HG02970 (cell line): ENCODE measurements around the gene KDM6A.
"Not testable (repeated sequence)": the region's sequence is repeated elsewhere in the genome, so short reads cannot be mapped to it uniquely, and the experiment has no call there.

Source experiments
- ATAC-seq: cut with Tn5 transposase; IDR thresholded peaks from one replicate; pipeline ENCODE4 v1.9.1; 2021; ENCODE audit warnings: mild to moderate bottlenecking, moderate library complexity, moderate number of reproducible peaks; ENCODE audit not compliant: unreplicated experiment, low FRiP score

KDM6A gene

DNA sequence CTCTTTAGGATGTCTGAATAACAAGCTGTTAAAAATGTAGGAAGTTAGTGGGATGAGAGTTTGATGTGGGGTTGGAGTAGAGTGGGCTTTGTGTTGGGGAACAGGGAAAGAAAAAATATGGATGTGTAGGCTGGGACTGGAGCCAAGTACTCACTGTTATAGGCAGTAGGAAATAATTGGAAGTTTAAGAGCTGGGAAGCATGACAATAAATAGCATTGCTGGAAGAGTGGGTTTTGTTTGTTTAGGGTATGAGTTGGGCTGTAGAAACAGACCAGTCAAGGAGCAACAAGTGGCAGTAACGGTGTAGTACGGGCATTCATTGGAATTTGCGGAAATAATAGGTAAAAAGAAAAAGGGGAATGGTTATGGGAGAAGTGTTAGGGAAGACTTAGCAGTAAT is 81.6 kb downstream of the KDM6A start:
- no peak for ATAC-seq

- no peak for ATAC-seq
Measured at GRCh38 chrX:44957848-44958247, 84.9 kb downstream of the KDM6A start.

GRCh38 chrX:44958480-44958879 is 85.5 kb downstream of the KDM6A start:
- no peak for ATAC-seq

- ATAC-seq, result no peak
Measured at GRCh38 chrX:44961817-44962607, 89.0 kb downstream of the KDM6A start.

DNA sequence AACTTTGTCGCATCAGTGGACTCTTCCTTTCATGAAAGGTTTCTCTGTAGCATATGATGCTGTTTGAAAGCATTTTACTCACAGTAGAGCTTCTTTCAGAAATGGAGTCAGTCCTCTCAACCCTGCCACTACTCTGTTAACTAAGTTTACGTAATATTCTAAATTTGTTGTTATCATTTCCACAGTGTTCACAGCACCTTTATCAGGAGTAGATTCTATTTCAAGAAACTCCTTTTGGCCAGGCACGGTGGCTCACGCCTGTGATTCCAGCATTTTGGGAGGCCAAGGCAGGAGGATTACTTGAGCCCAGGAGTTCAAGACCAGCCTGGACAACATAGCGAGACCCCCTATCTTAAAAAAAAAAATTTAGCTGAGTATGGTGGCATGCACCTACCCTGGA is 90.0 kb downstream of the KDM6A start:
- ATAC-seq, result no peak

GRCh38 chrX:44967221-44967620 is 94.2 kb downstream of the KDM6A start:
- no peak for ATAC-seq

DNA sequence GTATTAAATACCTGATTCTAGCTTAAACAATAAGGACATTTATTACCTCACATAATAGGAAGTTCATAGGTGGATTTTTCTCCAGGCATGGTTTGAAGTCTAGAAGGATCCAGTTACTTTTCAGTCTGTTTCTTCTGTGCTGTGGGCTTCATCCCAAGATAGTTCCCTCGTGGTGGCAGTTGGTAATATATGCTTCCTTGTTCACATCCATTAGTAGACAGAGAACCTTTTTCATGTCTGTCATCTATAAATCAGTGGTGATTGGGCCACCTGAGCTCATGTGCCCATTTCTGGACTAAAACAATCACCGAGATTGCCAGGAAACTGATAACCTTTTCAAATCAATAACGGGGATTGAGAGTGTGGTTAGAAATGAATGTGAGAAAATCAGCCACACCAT is 97.7 kb downstream of the KDM6A start:
- ATAC-seq, result no peak

DNA sequence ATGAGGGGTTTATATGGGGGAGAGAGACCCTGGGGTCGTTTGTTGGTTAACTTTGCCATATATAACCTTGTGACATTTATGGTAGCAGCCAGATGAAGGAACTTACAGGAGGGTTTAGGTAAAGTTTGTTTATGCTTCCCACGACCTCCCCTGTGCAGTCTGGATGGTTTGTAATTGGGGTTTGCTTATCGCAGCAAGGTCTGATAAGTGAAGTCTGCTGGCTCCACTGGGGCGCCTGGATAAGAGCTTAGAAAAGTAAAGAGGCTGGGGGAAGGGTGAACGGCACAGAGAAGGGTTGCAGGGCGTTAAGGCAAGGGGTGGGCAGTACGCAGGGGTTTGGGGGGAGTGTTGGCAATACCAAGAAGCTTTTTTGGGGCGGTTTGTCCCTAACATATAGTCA is 98.7 kb downstream of the KDM6A start:
- ATAC-seq, result no peak

DNA sequence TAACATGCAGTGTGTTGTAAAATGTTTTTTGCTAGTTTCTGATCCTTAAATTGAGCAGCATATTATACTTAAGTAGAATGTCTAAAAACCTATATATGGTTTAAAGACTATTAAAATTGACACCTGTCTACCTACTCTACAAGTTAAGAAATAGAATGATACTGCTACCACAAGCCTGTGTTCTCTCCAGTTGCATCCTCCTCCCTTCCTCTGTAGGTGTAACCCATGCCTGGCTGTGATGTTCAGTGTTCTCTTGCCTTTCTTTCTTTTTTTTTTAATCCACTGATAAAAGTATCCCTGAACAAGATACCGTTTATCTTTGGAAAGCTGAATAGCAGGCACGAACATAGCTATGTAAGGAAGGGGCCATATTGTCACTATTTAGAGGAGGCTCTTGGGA is 99.1 kb downstream of the KDM6A start:
- no peak for ATAC-seq

DNA sequence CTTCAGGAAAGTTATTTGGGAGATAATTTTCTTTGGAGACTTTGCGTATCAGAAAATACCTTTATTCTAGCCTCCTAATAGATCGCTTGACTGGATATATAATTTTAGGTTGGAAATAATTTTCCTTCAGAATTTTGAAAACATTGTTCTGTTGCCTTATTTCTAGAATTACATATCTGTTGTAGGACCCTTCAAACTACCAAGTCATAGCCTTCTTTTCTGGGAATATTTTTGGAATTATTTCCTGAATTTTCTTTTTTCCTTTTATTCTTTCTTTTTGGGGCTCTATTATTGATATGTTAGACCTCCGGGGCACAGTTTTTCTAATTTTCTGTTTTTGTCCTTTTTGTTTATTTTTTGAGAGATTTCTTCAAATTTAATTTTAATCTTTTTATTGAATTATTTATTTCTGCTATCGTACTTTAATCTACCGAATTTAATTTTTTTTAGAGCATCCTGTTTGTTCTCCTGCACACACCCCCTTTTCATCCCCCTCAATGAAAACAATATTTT is 100.5 kb downstream of the KDM6A start:
- no peak for ATAC-seq

DNA sequence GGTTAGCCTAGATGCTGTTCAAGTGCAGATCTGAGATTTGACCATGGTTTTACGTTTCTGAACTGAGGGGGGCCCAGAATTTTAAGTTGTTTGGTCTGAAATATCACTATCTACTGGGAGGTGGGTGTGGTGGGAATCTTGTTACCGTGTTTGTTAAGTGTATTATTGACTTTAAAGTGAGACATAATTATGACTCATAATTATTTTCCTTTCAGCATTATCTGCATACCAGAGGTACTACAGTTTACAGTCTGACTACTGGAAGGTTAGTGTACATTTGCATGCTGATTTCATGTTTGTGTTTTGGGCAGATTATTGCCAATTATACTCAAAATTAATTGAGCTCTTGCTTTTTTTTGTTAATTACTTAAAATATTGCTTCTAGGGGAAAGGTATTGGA is 101.5 kb downstream of the KDM6A start:
- no peak for ATAC-seq

DNA sequence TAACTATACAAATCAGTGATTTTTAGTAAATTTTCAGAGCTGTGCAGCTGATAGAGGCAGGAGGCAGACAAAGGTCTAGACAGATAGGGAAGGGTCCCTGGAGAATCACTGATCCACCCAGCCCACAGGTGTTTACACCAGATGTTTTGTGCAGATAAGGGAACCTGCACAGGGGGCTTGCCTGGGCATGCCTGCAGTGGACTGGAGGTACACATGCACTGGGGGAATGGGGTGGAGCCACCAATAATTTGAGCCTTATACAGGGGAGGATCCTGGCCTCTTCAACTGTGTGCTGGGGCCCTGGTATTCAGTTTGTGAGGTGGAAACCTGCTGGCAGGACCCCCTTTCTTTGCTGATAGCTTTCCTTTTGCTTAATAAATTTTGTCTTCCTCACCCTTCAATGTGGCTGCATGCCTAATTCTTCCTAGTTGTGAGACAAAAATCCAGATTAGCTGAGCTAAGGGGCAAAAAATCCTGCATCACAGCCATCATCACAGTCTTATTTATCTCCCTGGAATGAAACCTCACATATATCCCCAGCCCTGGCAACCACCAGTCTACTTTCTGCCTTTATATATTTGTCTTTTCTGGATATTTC is 102.8 kb downstream of the KDM6A start:
- no peak for ATAC-seq

GRCh38 chrX:44978976-44979375 is 106.0 kb downstream of the KDM6A start:
- ATAC-seq, result no peak

DNA sequence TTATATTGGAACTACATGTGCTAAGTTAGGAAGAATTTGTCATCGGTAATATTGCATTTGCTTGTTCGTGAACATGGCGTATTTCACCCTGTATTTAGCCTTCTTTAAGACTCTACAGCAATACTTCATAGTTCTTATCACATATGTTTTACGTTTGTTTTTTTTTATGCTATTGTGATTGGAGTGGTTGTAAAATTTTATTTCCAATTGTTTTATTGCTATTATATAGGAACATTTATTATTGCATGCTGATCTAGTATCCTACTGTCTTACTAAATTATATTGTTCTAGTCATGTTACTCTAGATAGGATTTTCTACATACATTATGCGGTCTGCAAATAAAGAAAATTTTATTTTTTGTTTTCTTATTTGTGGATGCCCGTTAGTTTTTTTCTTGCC is 107.4 kb downstream of the KDM6A start:
- no peak for ATAC-seq

DNA sequence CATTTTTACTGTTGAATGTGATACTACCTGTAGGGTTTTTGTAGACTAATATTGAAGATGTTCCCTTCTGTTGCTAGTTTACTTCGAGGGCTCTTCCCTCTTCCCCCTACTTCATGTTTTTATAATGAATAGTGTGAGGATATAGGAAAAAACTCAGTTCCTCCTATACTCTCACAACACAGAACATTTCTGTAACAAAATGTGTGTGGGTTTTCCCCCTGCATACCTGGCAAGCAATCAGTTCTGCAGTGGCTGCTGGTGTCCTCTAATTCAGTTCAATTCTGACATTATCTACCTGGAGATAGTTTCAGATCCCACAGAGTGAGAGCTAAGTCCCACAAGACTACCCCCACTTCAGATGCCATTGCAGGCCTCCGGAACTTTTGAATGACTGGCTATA is 107.9 kb downstream of the KDM6A start:
- ATAC-seq, result no peak

DNA sequence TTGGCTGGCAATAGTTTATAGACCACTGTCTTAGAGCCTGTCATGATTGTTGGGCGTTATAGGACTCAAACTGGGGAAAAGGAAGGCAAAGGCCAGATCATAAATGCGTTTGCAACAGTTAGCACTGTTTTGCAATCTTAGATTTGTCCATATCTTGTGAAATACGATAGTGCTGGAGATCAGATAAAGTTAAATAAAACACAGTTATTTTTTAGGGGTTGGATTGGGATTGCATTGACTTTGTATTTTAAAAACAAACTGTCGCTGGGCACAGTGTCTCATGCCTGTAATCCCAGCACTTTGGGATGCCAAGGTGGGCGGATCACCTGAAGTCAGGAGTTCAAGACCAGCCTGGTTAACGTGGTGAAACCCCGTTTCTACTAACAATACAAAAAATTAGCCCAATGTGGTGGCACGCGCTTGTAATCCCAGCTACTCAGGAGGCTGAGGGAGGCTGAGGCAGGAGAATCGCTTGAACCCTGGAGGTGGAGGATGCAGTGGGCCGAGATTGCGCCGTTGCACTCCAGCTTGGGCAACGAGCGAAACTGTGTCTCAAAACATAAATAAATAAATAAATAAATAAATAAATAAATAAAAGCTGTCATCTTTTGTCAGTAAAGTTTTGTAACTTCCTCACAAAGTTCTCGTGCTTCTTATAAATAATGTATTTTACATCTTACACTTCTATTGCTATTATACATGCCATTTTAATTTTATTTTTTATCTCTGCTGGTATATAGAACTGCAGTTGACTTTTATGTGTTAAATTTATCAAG is 117.2 kb downstream of the KDM6A start:
- ATAC-seq, result no peak

- ATAC-seq, result no peak
Measured at GRCh38 chrX:44992775-44993174, 119.8 kb downstream of the KDM6A start.

GRCh38 chrX:44996277-44996676 is 123.3 kb downstream of the KDM6A start:
- no peak for ATAC-seq

GRCh38 chrX:44997282-44997812 is 124.4 kb downstream of the KDM6A start:
- ATAC-seq, result no peak

DNA sequence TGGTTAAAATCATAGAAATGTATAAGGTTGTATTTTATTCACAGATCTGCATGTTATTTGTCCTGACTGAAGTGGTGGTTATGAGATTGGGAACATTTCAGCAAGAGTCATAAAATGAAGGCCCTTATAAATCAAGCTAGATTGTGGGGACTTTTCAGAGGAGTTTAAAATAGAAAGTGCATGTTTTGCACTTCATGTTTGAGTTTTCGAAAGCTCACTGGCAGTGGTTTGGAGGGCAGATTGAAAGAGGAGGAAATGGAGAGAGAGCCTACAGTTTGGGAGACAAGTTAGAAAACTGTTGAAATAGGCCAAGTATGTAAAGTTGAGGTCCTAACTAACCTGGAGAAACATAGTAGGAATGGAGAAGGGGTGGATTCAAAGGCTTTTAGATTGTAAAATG is 124.9 kb downstream of the KDM6A start:
- no peak for ATAC-seq

- ATAC-seq, result not testable (repeated sequence)
Measured at GRCh38 chrX:44999237-44999636, 126.2 kb downstream of the KDM6A start.
